GM12874 (cell line): Measurements from ENCODE around the gene DNTTIP2.

Source experiments
- TF ChIP-seq, protein P1 (sequence below): IDR thresholded peaks from 2 replicates; pipeline ENCODE4 v1.5.1; 2011; ENCODE audit warnings: low read depth, mild to moderate bottlenecking, control low read depth, low read length, moderate library complexity; ENCODE audit not compliant: insufficient read depth

Gene DNTTIP2, protein sequence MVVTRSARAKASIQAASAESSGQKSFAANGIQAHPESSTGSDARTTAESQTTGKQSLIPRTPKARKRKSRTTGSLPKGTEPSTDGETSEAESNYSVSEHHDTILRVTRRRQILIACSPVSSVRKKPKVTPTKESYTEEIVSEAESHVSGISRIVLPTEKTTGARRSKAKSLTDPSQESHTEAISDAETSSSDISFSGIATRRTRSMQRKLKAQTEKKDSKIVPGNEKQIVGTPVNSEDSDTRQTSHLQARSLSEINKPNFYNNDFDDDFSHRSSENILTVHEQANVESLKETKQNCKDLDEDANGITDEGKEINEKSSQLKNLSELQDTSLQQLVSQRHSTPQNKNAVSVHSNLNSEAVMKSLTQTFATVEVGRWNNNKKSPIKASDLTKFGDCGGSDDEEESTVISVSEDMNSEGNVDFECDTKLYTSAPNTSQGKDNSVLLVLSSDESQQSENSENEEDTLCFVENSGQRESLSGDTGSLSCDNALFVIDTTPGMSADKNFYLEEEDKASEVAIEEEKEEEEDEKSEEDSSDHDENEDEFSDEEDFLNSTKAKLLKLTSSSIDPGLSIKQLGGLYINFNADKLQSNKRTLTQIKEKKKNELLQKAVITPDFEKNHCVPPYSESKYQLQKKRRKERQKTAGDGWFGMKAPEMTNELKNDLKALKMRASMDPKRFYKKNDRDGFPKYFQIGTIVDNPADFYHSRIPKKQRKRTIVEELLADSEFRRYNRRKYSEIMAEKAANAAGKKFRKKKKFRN

DNA sequence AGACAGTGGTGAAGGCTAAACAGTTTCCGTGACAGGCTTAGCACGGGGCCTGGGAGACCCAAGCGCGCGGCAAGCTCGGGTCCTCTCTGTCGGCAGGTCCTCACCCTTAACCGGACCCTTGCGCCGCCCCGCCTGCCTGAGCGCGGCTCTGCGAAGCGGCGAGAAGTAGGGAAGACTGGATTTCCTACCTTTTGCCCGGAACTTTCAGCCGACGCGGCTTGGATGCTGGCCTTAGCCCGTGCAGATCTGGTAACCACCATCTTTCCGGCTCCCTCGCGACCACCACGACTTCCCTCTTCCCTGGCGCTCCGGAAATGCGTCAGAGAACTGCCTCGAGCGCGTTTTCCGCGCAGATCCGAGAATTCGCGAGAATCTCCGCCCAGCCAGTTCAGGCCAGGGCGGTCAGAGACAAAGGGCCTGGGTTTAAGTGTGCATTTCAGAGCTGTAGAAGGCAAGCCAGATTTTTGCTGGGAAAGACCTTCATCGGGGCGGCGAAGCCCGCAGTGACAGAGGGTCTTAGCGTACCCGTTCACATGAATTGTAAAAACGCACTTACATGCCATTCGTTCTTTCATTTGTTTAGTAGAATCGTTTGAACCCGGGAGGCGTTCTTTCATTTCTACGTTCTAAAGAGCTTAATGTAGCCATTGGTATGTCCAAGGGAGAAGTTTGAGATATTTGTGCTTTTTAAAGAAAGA, at the start of gene DNTTIP2:
DNTTIP2 (minus strand) TSS at position 318 of the 698 bp plus-strand sequence; CDS start at position 260, 58 bp downstream.
- TF ChIP-seq, protein P1, sequence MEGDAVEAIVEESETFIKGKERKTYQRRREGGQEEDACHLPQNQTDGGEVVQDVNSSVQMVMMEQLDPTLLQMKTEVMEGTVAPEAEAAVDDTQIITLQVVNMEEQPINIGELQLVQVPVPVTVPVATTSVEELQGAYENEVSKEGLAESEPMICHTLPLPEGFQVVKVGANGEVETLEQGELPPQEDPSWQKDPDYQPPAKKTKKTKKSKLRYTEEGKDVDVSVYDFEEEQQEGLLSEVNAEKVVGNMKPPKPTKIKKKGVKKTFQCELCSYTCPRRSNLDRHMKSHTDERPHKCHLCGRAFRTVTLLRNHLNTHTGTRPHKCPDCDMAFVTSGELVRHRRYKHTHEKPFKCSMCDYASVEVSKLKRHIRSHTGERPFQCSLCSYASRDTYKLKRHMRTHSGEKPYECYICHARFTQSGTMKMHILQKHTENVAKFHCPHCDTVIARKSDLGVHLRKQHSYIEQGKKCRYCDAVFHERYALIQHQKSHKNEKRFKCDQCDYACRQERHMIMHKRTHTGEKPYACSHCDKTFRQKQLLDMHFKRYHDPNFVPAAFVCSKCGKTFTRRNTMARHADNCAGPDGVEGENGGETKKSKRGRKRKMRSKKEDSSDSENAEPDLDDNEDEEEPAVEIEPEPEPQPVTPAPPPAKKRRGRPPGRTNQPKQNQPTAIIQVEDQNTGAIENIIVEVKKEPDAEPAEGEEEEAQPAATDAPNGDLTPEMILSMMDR, result no peak

DNA sequence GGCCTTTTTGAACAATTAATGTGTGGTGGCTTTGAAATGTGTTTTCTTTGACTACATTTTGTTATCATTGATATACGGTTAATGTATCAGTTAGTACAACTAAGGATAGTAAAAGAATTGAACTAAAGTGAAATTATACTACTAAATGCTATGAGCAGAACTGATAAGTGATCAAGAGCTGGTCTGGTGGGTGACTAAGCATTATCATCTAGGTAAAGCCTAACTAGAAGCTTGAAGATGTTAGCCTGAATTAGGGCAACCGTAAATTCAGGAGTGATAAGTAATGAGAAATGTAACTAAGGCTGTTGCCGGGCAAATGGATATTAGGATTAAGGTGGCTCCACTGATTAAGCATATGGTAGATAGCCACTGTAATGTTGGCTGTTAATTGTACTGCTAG, 46.2 kb upstream of the DNTTIP2 start:
- TF ChIP-seq, protein P1, result no peak

DNA sequence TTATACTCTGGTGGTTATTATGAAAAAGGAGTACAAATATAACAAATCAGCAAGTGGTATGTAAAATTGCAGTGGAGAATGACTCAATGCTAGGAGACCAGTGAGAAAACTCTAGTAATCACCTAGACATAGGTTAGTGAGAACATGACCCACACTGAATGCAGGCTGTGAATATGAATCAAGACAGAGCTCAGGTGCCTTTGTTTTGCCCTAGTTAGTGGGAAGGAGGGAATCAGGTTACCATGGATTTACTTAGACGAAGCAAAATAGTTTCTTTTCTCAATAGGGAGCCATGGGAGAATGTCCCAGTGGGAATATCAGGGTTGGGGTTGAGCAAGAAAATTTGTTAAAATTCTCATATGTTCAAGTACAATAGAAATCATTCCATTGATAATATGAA, 40.8 kb upstream of the DNTTIP2 start:
- TF ChIP-seq, protein P1, result no peak

DNA sequence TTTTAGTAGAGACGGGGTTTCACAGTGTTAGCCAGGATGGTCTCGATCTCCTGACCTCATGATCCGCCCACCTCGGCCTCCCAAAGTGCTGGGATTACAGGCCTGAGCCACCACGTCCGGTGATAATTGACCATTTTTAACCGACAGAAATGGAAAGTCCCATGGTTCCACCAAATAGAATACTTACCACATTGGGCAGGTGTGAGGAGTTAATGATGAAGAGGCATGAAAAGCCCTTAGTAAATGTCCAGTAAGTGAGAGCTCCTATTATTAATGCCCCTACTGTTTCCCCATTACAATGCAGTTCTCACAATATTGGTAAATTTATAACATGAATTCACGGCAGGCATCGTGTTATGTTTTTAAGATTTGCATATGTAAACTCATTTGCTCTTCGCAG, 38.3 kb upstream of the DNTTIP2 start:
- TF ChIP-seq, protein P1, result no peak

DNA sequence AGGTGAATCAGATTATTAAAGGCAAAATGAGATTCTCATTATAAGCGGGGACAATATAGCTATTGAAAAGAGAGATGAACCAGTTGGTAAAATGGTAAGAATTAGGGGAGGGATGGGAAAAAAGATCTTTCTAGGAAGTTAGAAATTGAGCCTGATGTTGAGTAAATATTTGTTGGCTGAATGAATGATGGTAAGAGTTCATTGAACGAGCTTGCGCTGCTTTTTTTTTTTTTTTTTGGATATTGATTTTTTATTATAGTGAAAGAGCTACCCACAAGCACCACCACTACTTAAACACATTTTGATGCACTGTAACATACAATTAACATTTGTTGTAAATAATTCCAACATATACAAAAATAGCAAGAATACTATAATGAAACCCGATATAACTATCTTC, 31.3 kb upstream of the DNTTIP2 start:
- TF ChIP-seq, protein P1, result no peak

DNA sequence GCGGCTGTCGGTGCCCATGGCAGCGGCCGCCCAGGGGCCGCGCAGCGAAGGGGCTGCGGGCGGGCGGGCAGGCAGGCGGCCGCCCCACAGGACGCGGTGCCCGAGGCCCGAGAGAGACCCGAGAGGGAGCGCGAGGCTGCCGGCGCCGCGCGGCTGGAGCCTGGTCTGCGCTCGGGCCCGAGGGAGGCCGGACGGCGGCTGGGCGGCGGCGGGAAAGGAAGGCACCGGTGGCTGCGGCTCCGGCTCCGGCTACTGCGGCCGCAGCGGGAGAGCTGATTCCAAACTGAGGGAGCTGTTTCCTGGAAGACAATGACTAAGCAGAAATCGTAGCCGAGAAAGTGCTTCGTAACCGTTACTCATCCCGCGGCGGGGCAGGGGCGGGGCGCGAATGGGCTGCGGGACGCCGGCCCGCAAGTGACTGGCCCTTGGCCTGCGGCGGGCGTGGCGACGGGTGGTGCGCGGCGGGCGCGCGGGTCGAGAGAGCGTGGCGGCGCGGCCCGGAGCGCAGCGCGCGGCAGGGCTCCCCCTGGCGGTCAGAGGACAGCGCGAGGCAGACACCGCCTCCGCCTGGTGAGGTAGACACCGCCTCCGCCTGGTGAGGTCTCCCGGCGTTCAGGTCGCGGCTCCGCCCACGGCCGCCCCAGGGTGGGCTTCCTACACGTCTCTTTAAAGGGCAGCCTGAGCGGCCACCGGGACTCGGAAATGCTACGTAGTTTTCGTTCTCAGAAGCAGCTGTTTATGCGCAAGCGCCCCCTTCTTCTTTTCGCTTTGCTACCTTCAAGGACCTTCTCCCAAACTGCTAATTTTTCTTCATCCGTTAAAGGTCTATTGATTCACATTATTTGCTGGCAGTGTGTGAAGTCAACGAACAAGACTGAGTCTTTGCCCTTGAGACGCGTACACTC, 30.4 kb upstream of the DNTTIP2 start, which contains the start of gene GCLM:
GCLM (minus strand) TSS at position 285 of the 905 bp plus-strand sequence; CDS start at position 18, 267 bp downstream.
- TF ChIP-seq, protein P1, result peak; percentile 96
